ENCODE results near the gene TM9SF4. TPM values are rescaled to one million over a fixed set of nuclear protein-coding genes. Genes with fewer than 3 reads are reported as not detected.

The TM9SF4 gene
- total and polyA plus RNA-seq, 4 donors: 18.4 to 46.6 (median 38.5) TPM

GRCh38 chr20:32144898-32145662, 35.6 kb downstream of the TM9SF4 start:
- DNase-seq (no peak), ATAC-seq (ENCODE audit: insufficient read depth, low FRiP score) (no peak)
- no peak overlapping the region for H3K9ac ChIP-seq (ENCODE audit: insufficient read depth in 1 of 2, low read length in 2 of 2)
- no peak for TF ChIP-seq CTCF (IDR thresholded peaks at IDR 0.05; ENCODE audit: control extremely low read depth, extremely low read depth)
- H3K27ac ChIP-seq (ENCODE audit: low read depth in 1 of 2, low read length in 1 of 2): no peak overlapping the region
- H3K9me3 ChIP-seq (ENCODE audit: control insufficient read depth in 4 of 4, insufficient read depth in 3 of 4, low read length in 3 of 4): no peaks in the 10 kb centered on the region
- H3K4me1 ChIP-seq (ENCODE audit: control insufficient read depth in 5 of 5, insufficient read depth in 5 of 5, low read length in 5 of 5): no peaks in the 10 kb centered on the region
- H3K36me3 ChIP-seq (ENCODE audit: control insufficient read depth in 4 of 4, insufficient read depth in 4 of 4, low read length in 4 of 4): peaks cover 34 to 61% (median 46%) of the 10 kb centered on the region in 4 donors
- no peaks in the 10 kb centered on the region for H3K27me3 ChIP-seq (ENCODE audit: control insufficient read depth in 3 of 3, insufficient read depth in 3 of 3, low read length in 2 of 3)
- no peak overlapping the region for H3K4me3 ChIP-seq
- WGBS, 2 donors: 95 to 96% methylated on average over 8 of the region's 8 CpGs

GRCh38 chr20:32149566-32150170, 40.2 kb downstream of the TM9SF4 start:
- Histone ChIP-seq H3K27me3 (ENCODE audit: control insufficient read depth in 3 of 3, insufficient read depth in 3 of 3, low read length in 2 of 3) (no peaks in the 10 kb centered on the region), H3K27ac (ENCODE audit: low read depth in 1 of 2, low read length in 1 of 2) (no peak overlapping the region), H3K9ac (ENCODE audit: insufficient read depth in 1 of 2, low read length in 2 of 2) (no peak overlapping the region), H3K36me3 (ENCODE audit: control insufficient read depth in 4 of 4, insufficient read depth in 4 of 4, low read length in 4 of 4) (peaks cover 8 to 51% (median 35%) of the 10 kb centered on the region in 4 donors), H3K4me3 (no peak overlapping the region), H3K9me3 (ENCODE audit: control insufficient read depth in 4 of 4, insufficient read depth in 3 of 4, low read length in 3 of 4) (peaks cover 0 to 2% (median 0%) of the 10 kb centered on the region in 4 donors), H3K4me1 (ENCODE audit: control insufficient read depth in 5 of 5, insufficient read depth in 5 of 5, low read length in 5 of 5) (peaks cover 0 to 1% (median 0%) of the 10 kb centered on the region in 5 donors)
- TF ChIP-seq CTCF (IDR thresholded peaks at IDR 0.05; ENCODE audit: control extremely low read depth, extremely low read depth): no peak
- ATAC-seq (ENCODE audit: insufficient read depth, low FRiP score) (no peak), DNase-seq (no peak)
- WGBS, 2 donors: 87 to 90% methylated on average over 8 of the region's 8 CpGs

DNA sequence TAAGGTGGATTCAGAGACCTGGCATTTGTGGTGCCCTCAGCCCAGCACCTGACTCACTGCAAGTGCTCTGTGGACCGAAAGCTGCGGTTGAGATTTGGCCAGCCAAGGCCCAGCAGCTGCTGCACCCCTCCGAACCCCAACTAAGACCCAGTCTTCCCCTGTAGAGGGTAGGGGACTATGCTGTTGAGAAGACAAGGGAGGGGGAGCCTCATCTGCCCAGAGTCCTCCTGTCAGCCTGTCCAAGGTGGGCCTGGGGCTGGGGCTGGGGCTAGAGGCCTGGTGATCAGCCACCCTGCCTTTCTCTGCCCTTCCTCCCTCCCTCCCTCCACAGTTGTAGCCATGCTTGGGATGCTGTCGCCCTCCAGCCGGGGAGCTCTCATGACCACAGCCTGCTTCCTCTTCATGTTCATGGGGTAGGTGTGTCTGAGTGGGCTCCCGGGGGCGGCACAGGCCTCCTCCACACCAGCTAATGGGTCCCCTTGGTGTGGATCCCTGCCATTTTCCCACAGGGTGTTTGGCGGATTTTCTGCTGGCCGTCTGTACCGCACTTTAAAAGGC, 40.9 kb downstream of the TM9SF4 start:
- H3K36me3 ChIP-seq (ENCODE audit: control insufficient read depth in 4 of 4, insufficient read depth in 4 of 4, low read length in 4 of 4): peaks cover 5 to 45% (median 34%) of the 10 kb centered on the region in 4 donors
- no peak for DNase-seq
- 85 to 94% methylated on average over 10 of the region's 10 CpGs for WGBS, 2 donors

More for the DNA sequence above, 40.9 kb downstream of the TM9SF4 start:
- Histone ChIP-seq H3K9ac (ENCODE audit: insufficient read depth in 1 of 2, low read length in 2 of 2) (no peak overlapping the region), H3K4me1 (ENCODE audit: control insufficient read depth in 5 of 5, insufficient read depth in 5 of 5, low read length in 5 of 5) (peaks cover 0 to 1% (median 0%) of the 10 kb centered on the region in 5 donors), H3K9me3 (ENCODE audit: control insufficient read depth in 4 of 4, insufficient read depth in 3 of 4, low read length in 3 of 4) (peaks cover 0 to 2% (median 0%) of the 10 kb centered on the region in 4 donors), H3K4me3 (no peak overlapping the region), H3K27me3 (ENCODE audit: control insufficient read depth in 3 of 3, insufficient read depth in 3 of 3, low read length in 2 of 3) (no peaks in the 10 kb centered on the region), H3K27ac (ENCODE audit: low read depth in 1 of 2, low read length in 1 of 2) (no peak overlapping the region)
- ATAC-seq (ENCODE audit: insufficient read depth, low FRiP score): no peak
- no peak for TF ChIP-seq CTCF (IDR thresholded peaks at IDR 0.05; ENCODE audit: control extremely low read depth, extremely low read depth)
